ENCODE results near the gene MAG. TPM values are rescaled to one million over a fixed set of nuclear protein-coding genes. Genes with fewer than 3 reads are reported as not detected.
A peak's percentile ranks its signal among the peaks of the same experiment; 100 is the strongest.

Gene MAG
- total and polyA plus RNA-seq, 2 of the 8 experiments (the other 6 are each of a cell fraction or from before 2014, with no cell fraction given) = 0.20 to 1.3 TPM

GRCh38 chr19:35251456-35251855, 40.5 kb upstream of the MAG start:
- 88% methylated on average over 2 of the region's 2 CpGs; no CpG with 5 or more reads in 1 of the 2 experiments for WGBS, 2 experiments (ENCODE audit: extremely low coverage in 1 of 2, insufficient coverage in 1 of 2, insufficient read length in 1 of 2, insufficient replicate concordance in 2 of 2, low coverage in 1 of 2, low lambda C conversion rate in 2 of 2, missing lambda C conversion rate in 1 of 2)
- Histone ChIP-seq H4K20me1 (replicated peaks in 1 of 2; ENCODE audit: control insufficient read depth in 1 of 2, insufficient read depth in 2 of 2, low read length in 2 of 2) (peaks cover 28 to 30% of the 10 kb centered on the region in 2 experiments), H3K23ac (ENCODE audit: insufficient read length) (no peak overlapping the region), H4K5ac (ENCODE audit: insufficient read length, low read depth, low read length) (no peak overlapping the region), H3K27me3 (replicated peaks in 1 of 4; ENCODE audit: control insufficient read depth in 3 of 4, extremely low read depth in 1 of 4, insufficient read depth in 3 of 4, low read length in 3 of 4) (no peaks in the 10 kb centered on the region), H3K56ac (replicated peaks; ENCODE audit: insufficient read length, low read depth, low read length) (no peak overlapping the region), H3K23me2 (ENCODE audit: low read depth, low read length) (peaks cover 10% of the 10 kb centered on the region; the same call in 1 of the 2 replicates), H2BK12ac (ENCODE audit: low read depth, low read length) (no peak overlapping the region), H3K9ac (replicated peaks in 1 of 4; ENCODE audit: extremely low read depth in 1 of 4, low read depth in 3 of 4, low read length in 3 of 4) (no peak overlapping the region), H3K36me3 (ENCODE audit: control insufficient read depth in 2 of 4, insufficient read depth in 4 of 4, low read length in 3 of 4) (peaks cover 21 to 34% (median 30%) of the 10 kb centered on the region in 4 experiments), H2AFZ (ENCODE audit: low read length) (no peak overlapping the region), H3K14ac (ENCODE audit: insufficient read length) (no peak overlapping the region), H3K79me2 (ENCODE audit: control insufficient read depth in 1 of 2, insufficient read depth in 2 of 2, low read length in 2 of 2) (peaks cover 10 to 53% of the 10 kb centered on the region in 2 experiments), H3K18ac (ENCODE audit: extremely low read depth, low read length) (no peak overlapping the region), H3K4me3 (ENCODE audit: extremely low read depth in 1 of 4, insufficient read depth in 2 of 4, low read depth in 3 of 4, low read length in 4 of 4) (no peak overlapping the region), H2BK5ac (ENCODE audit: low read depth, low read length) (no peak overlapping the region), H2BK15ac (ENCODE audit: low read length) (no peak overlapping the region), H3K9me3 (ENCODE audit: insufficient read depth in 2 of 2, low read depth in 1 of 2, low read length in 1 of 2) (no peaks in the 10 kb centered on the region), H2BK120ac (replicated peaks; ENCODE audit: low read depth, low read length) (no peak overlapping the region), H3K4me2 (ENCODE audit: insufficient read depth in 1 of 2, low read depth in 2 of 2, low read length in 2 of 2) (no peak overlapping the region), H4K91ac (replicated peaks; ENCODE audit: insufficient read length, low read length) (no peak overlapping the region), H3K27ac (ENCODE audit: low read depth, low read length) (no peak overlapping the region), H3K4ac (replicated peaks; ENCODE audit: insufficient read length, low read depth, low read length) (no peak overlapping the region), H3K79me1 (ENCODE audit: low read depth, low read length) (peaks cover 10% of the 10 kb centered on the region), H4K8ac (ENCODE audit: extremely low read depth, insufficient read depth, low read length) (no peak overlapping the region), H2AK5ac (ENCODE audit: low read depth, low read length) (no peak overlapping the region), H3K4me1 (replicated peaks in 1 of 4; ENCODE audit: control insufficient read depth in 3 of 4, insufficient read depth in 4 of 4, low read length in 3 of 4) (peaks cover 0 to 14% (median 8%) of the 10 kb centered on the region in 4 experiments; a peak in 6 of 7 replicates), H2BK20ac (ENCODE audit: low read length) (no peak overlapping the region)
- FAIRE-seq = no peak
- CTCF ChIA-PET (ENCODE audit: partially characterized antibody) = interaction anchor here (1.0 to 1.5 kb wide), 2 partner anchors 13 to 115 kb away, joined by 3 to 4 read pairs; no protein-coding TSS in a partner anchor
- peak in 1 of 2 experiments; percentile 27 for DNase-seq (ENCODE audit: low read depth in 1 of 2, low spot score in 2 of 2)
- POLR2A ChIA-PET (ENCODE audit: partially characterized antibody) = interaction anchor here (0.8 to 9.8 kb wide), 5 partner anchors 13 to 104 kb away, joined by 3 to 146 read pairs (median 4); partner anchors contain the start of genes FXYD5 and USF2
- TF ChIP-seq FOSL1 (IDR thresholded peaks at IDR 0.05; ENCODE audit: insufficient read depth, low read depth, low read length) (no peak), SIRT6 (IDR thresholded peaks at IDR 0.05; ENCODE audit: low read length) (no peak), ZNF274 (IDR thresholded peaks at IDR 0.05; ENCODE audit: borderline replicate concordance, extremely low read depth, low read length) (no peak)

Measured in H1 (cell line).